ENCODE data around the gene PRKCE. TPM values are rescaled to one million over a fixed set of nuclear protein-coding genes. Genes with fewer than 3 reads are reported as not detected.
"Not testable (repeated sequence)": the region's sequence is repeated elsewhere in the genome, so short reads cannot be mapped to it uniquely, and the experiment has no call there.

The PRKCE gene
- total and polyA plus RNA-seq, 4 experiments from 2014 or later, result 1.8 to 21.7 (median 11.0) TPM

DNA sequence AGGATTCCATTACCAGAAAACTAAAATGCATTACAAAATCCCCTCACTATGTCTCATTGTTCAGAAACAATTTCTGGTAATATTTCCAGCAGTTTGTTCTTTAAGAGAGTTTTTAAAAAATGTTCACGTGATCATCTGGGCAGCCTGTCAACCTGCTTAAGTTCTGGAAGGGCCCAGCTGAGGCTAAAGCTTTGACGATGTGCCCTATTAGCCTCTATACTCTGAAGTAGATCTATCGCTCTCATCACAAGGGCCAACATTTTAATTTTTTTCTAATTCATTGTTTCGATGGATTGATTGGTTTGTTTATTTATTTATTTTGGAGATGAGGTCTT lies 205.8 kb downstream of the PRKCE start:
- ChIA-PET CTCF (ENCODE audit: partially characterized antibody) (no interaction called here), POLR2A (ENCODE audit: partially characterized antibody) (no interaction called here)
- intact Hi-C loops (cut with micrococcal nuclease), result no loop called here
- Histone ChIP-seq H3K9me3 (ENCODE audit: control insufficient read depth in 1 of 2, low read length in 2 of 2) (no peaks in the 10 kb centered on the region), H3K4me3 (ENCODE audit: low read length in 2 of 2) (no peak overlapping the region), H3K27me3 (ENCODE audit: insufficient read depth, low read length) (no peaks in the 10 kb centered on the region), H3K4me1 (ENCODE audit: insufficient read depth, low read length) (peaks cover 14% of the 10 kb centered on the region), H3K27ac (ENCODE audit: low read depth, low read length) (no peak overlapping the region), H3K36me3 (ENCODE audit: insufficient read depth, low read length) (no peaks in the 10 kb centered on the region)
- H3K36me3 Mint-ChIP-seq, result no peaks in the 10 kb centered on the region
- H3K4me1 Mint-ChIP-seq, result peaks cover 16 to 23% (median 19%) of the 10 kb centered on the region in 4 donors
- H3K27ac Mint-ChIP-seq, result no peak overlapping the region
- DNase-seq, result no peak
- H3K4me3 Mint-ChIP-seq, result no peak overlapping the region
- no peaks in the 10 kb centered on the region for H3K9me3 Mint-ChIP-seq
- no peaks in the 10 kb centered on the region for H3K27me3 Mint-ChIP-seq

DNA sequence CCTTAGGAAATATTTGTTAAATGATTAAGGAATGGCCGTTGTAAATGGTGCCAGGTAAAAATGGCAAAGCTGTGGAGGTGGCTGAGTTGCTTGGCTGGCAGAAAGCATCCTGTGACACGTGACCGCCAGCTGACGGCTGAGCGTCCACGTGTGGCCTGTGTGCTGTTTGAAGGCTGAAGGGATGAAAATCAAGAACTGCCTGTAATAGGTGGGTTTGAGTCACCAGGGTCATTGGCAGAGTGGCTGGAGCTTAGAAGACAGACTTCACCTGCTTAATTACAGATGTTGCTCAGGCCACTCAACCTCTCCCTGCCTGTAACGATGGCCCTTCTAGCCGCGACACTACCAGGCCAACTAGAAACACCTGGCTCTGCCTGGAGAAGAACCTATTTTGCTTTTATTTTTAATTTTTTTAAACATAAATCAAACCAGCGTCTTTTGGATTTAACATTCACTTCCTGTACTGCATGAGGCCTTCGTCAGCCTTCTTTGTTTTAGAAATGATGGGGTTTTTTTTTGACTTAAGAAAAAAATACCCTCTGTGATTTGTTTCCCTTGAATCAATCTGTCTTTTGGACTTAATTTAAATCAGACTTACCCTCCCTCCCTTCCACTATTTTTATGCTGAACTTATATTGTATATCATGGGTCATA lies 206.5 kb downstream of the PRKCE start:
- no peak overlapping the region for H3K27ac Mint-ChIP-seq
- DNase-seq, result no peak
- intact Hi-C loops (cut with micrococcal nuclease), result no loop called here
- no peaks in the 10 kb centered on the region for H3K9me3 Mint-ChIP-seq
- no peaks in the 10 kb centered on the region for H3K36me3 Mint-ChIP-seq
- no peaks in the 10 kb centered on the region for H3K27me3 Mint-ChIP-seq
- H3K4me3 Mint-ChIP-seq, result no peak overlapping the region
- Histone ChIP-seq H3K9me3 (ENCODE audit: control insufficient read depth in 1 of 2, low read length in 2 of 2) (no peaks in the 10 kb centered on the region), H3K4me1 (ENCODE audit: insufficient read depth, low read length) (peaks cover 18% of the 10 kb centered on the region), H3K36me3 (ENCODE audit: insufficient read depth, low read length) (no peaks in the 10 kb centered on the region), H3K27me3 (ENCODE audit: insufficient read depth, low read length) (no peaks in the 10 kb centered on the region), H3K4me3 (ENCODE audit: low read length in 2 of 2) (no peak overlapping the region), H3K27ac (ENCODE audit: low read depth, low read length) (no peak overlapping the region)
- POLR2A ChIA-PET (ENCODE audit: partially characterized antibody), result no interaction called here
- CTCF ChIA-PET (ENCODE audit: partially characterized antibody), result no interaction called here
- H3K4me1 Mint-ChIP-seq, result peaks cover 17 to 27% (median 22%) of the 10 kb centered on the region in 4 donors

DNA sequence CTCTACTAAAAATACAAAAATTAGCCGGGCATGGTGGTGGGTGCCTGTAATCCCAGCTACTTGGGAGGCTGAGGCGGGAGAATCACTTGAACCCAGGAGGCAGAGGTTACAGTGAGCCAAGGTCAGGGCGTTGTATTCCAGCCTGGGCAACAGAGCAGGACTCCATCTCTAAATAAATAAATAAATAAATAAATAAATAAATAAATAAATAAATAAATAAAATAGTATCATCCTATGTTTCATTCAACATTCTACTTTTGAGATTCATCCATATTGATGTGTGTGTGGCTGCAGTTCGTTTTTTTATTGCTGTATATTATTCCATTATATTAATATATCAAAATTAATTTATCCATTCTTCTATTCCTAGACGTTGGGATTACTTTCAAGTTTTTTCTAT lies 207.4 kb downstream of the PRKCE start:
- H3K36me3 Mint-ChIP-seq; H3K27ac ChIP-seq (ENCODE audit: low read depth, low read length); DNase-seq; H3K9me3 ChIP-seq (ENCODE audit: control insufficient read depth in 1 of 2, low read length in 2 of 2); intact Hi-C loops (cut with micrococcal nuclease); POLR2A ChIA-PET (ENCODE audit: partially characterized antibody); H3K27me3 ChIP-seq (ENCODE audit: insufficient read depth, low read length); H3K4me3 ChIP-seq (ENCODE audit: low read length in 2 of 2); H3K9me3 Mint-ChIP-seq; H3K4me3 Mint-ChIP-seq; H3K27ac Mint-ChIP-seq; CTCF ChIA-PET (ENCODE audit: partially characterized antibody); H3K27me3 Mint-ChIP-seq; H3K36me3 ChIP-seq (ENCODE audit: insufficient read depth, low read length): not testable (repeated sequence)
- peaks cover 18% of the 10 kb centered on the region for H3K4me1 ChIP-seq (ENCODE audit: insufficient read depth, low read length)
- H3K4me1 Mint-ChIP-seq, result peaks cover 19 to 27% (median 24%) of the 10 kb centered on the region in 4 donors

- intact Hi-C loops (cut with micrococcal nuclease), result no loop called here
- POLR2A ChIA-PET (ENCODE audit: partially characterized antibody), result no interaction called here
- Histone ChIP-seq H3K27me3 (ENCODE audit: insufficient read depth, low read length) (no peaks in the 10 kb centered on the region), H3K27ac (ENCODE audit: low read depth, low read length) (no peak overlapping the region), H3K4me1 (ENCODE audit: insufficient read depth, low read length) (peaks cover 18% of the 10 kb centered on the region), H3K4me3 (ENCODE audit: low read length in 2 of 2) (no peak overlapping the region), H3K36me3 (ENCODE audit: insufficient read depth, low read length) (no peaks in the 10 kb centered on the region), H3K9me3 (ENCODE audit: control insufficient read depth in 1 of 2, low read length in 2 of 2) (no peaks in the 10 kb centered on the region)
- Mint-ChIP-seq H3K27ac (peak overlapping the region in 1 of 7 donors; percentile 7), H3K36me3 (no peaks in the 10 kb centered on the region), H3K4me3 (peak overlapping the region in 1 of 8 donors; percentile 82), H3K9me3 (no peaks in the 10 kb centered on the region), H3K4me1 (peaks cover 19 to 27% (median 24%) of the 10 kb centered on the region in 4 donors), H3K27me3 (no peaks in the 10 kb centered on the region)
- DNase-seq, result no peak
- CTCF ChIA-PET (ENCODE audit: partially characterized antibody), result no interaction called here
These were observed 208.2 kb downstream of the PRKCE start for GRCh38 chr2:45859682-45860081.

DNA sequence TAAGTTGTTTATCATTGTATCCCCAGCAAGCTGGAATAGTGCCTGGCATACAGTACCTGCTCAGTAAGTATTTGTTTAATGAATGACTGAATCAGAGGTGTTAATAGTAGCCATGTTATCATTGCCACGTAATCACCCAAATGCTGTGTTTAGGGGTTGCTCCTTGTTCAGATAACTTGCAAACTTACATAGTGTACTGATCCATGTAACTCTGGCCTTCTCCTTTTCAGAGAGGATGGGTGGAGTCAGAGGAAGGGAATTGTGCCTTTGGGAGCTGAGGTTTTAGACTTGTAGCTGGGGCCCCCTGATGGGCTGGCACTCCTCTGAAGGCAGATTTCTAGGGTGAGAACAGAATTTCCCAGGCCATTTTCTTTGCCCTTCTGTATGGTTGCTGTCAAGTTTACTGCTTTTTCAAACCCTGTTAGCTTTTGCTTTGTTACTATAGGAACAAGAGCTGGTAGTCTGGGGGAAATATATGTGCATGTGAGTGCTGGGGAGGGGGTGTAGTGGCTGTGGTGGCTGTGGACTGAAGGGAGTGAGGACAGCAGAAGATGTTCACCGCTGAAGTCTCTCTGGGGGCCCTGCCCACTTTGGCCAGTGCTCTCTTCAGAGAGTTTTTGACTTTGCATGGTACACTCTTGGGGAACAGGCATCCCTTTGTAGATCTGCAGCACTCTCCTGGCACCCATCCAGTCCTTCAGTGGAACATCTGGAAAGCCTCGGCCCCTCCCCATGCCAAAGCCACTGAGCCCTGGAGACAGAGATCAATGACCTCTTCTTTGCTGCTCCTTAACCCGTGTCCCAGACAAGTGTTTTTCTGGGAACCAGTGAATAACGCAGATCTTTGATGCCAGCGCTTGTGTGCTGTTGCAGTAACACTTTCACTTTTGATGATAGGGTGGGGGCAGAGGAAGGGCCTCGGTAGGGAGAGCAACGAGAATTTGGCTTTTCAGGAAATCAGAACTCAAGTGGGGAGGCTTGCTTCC lies 209.0 kb downstream of the PRKCE start:
- H3K4me1 Mint-ChIP-seq, result peaks cover 19 to 27% (median 24%) of the 10 kb centered on the region in 4 donors
- no peaks in the 10 kb centered on the region for H3K9me3 Mint-ChIP-seq
- intact Hi-C loops (cut with micrococcal nuclease), result no loop called here
- H3K27me3 Mint-ChIP-seq, result no peaks in the 10 kb centered on the region
- Histone ChIP-seq H3K36me3 (ENCODE audit: insufficient read depth, low read length) (no peaks in the 10 kb centered on the region), H3K27ac (ENCODE audit: low read depth, low read length) (no peak overlapping the region), H3K9me3 (ENCODE audit: control insufficient read depth in 1 of 2, low read length in 2 of 2) (no peaks in the 10 kb centered on the region), H3K4me1 (ENCODE audit: insufficient read depth, low read length) (peaks cover 18% of the 10 kb centered on the region), H3K27me3 (ENCODE audit: insufficient read depth, low read length) (no peaks in the 10 kb centered on the region), H3K4me3 (ENCODE audit: low read length in 2 of 2) (peak overlapping the region in 1 of 2 donors; percentile 22)
- H3K36me3 Mint-ChIP-seq, result peaks cover 0 to 4% of the 10 kb centered on the region in 2 donors
- peak overlapping the region; percentile 75 to 92 (median 82) for H3K4me3 Mint-ChIP-seq
- H3K27ac Mint-ChIP-seq, result peak overlapping the region in 5 of 7 donors; percentile 80 to 85 (median 83)
- POLR2A ChIA-PET (ENCODE audit: partially characterized antibody), result no interaction called here
- CTCF ChIA-PET (ENCODE audit: partially characterized antibody), result no interaction called here
- peak in 4 of 5 donors; percentile 10 to 22 (median 17) for DNase-seq

- Histone ChIP-seq H3K4me1 (ENCODE audit: insufficient read depth, low read length) (peaks cover 18% of the 10 kb centered on the region), H3K27me3 (ENCODE audit: insufficient read depth, low read length) (no peaks in the 10 kb centered on the region), H3K27ac (ENCODE audit: low read depth, low read length) (no peak overlapping the region), H3K4me3 (ENCODE audit: low read length in 2 of 2) (no peak overlapping the region), H3K9me3 (ENCODE audit: control insufficient read depth in 1 of 2, low read length in 2 of 2) (no peaks in the 10 kb centered on the region), H3K36me3 (ENCODE audit: insufficient read depth, low read length) (no peaks in the 10 kb centered on the region)
- Mint-ChIP-seq H3K4me3 (no peak overlapping the region), H3K36me3 (peaks cover 0 to 4% of the 10 kb centered on the region in 2 donors), H3K27me3 (no peaks in the 10 kb centered on the region), H3K9me3 (peaks cover 0 to 1% (median 0%) of the 10 kb centered on the region in 8 donors), H3K27ac (peak overlapping the region in 1 of 7 donors; percentile 72), H3K4me1 (peaks cover 19 to 27% (median 25%) of the 10 kb centered on the region in 4 donors)
- POLR2A ChIA-PET (ENCODE audit: partially characterized antibody), result no interaction called here
- intact Hi-C loops (cut with micrococcal nuclease), result no loop called here
- CTCF ChIA-PET (ENCODE audit: partially characterized antibody), result no interaction called here
- DNase-seq, result no peak
These were observed 211.4 kb downstream of the PRKCE start for GRCh38 chr2:45862843-45863242.

GRCh38 chr2:45864121-45864520 lies 212.6 kb downstream of the PRKCE start:
- H3K27ac Mint-ChIP-seq, result peak overlapping the region in 2 of 7 donors; percentile 23 to 48
- no peaks in the 10 kb centered on the region for H3K36me3 ChIP-seq (ENCODE audit: insufficient read depth, low read length)
- H3K4me3 Mint-ChIP-seq, result no peak overlapping the region
- ChIA-PET CTCF (ENCODE audit: partially characterized antibody) (no interaction called here), POLR2A (ENCODE audit: partially characterized antibody) (no interaction called here)
- H3K9me3 ChIP-seq (ENCODE audit: control insufficient read depth in 1 of 2, low read length in 2 of 2), result no peaks in the 10 kb centered on the region
- DNase-seq, result no peak
- peaks cover 18% of the 10 kb centered on the region for H3K4me1 ChIP-seq (ENCODE audit: insufficient read depth, low read length)
- peaks cover 19 to 27% (median 25%) of the 10 kb centered on the region in 4 donors for H3K4me1 Mint-ChIP-seq
- peaks cover 0 to 1% (median 0%) of the 10 kb centered on the region in 8 donors for H3K9me3 Mint-ChIP-seq
- H3K36me3 Mint-ChIP-seq, result peaks cover 0 to 4% of the 10 kb centered on the region in 2 donors
- intact Hi-C loops (cut with micrococcal nuclease), result no loop called here
- no peak overlapping the region for H3K4me3 ChIP-seq (ENCODE audit: low read length in 2 of 2)
- H3K27me3 Mint-ChIP-seq, result no peaks in the 10 kb centered on the region
- H3K27me3 ChIP-seq (ENCODE audit: insufficient read depth, low read length), result no peaks in the 10 kb centered on the region
- no peak overlapping the region for H3K27ac ChIP-seq (ENCODE audit: low read depth, low read length)

Measured in CD4-positive, alpha-beta memory T cell (primary cell).